OCI-LY3 (cell line): ENCODE data around the gene CSRNP3.
"Not testable (repeated sequence)": the region's sequence is repeated elsewhere in the genome, so short reads cannot be mapped to it uniquely, and the experiment has no call there.

Experiments
- H2AFZ ChIP-seq: fragments of 200-600, 300-600 bp; shearing (Covaris generic); 2 replicates; pipeline ENCODE4 v1.6.0; 2014; ENCODE audit warnings: antibody characterized with exemption, low read depth, low read length
- H3K27ac ChIP-seq: fragments of 200-600, 300-600 bp; sonication (generic); 2 replicates; pipeline ENCODE4 v1.5.1; 2014; ENCODE audit warnings: mild to moderate bottlenecking, low read length, moderate library complexity, mixed read lengths
- H3K27me3 ChIP-seq: fragments of 200-600, 300-600 bp; sonication (generic); 2 replicates; pipeline ENCODE4 v1.6.1; 2014; ENCODE audit warnings: low read depth, low read length, mixed read lengths
- H3K36me3 ChIP-seq: fragments of 200-600, 300-600 bp; sonication (generic); replicated peaks from 2 replicates; pipeline ENCODE3; 2014; ENCODE audit warnings: low read depth, low read length, mixed read lengths
- H3K4me1 ChIP-seq: fragments of 300-600, 200-600 bp; sonication (generic); 2 replicates; pipeline ENCODE4 v1.6.1; 2014; ENCODE audit warnings: low read length, mixed read lengths
- H3K4me2 ChIP-seq: fragments of 200-600, 300-600 bp; sonication (generic); 2 replicates; pipeline ENCODE4 v1.6.1; 2014; ENCODE audit warnings: low read length, mixed read lengths
- H3K4me3 ChIP-seq: fragments of 300-600, 200-600 bp; sonication (generic); 2 replicates; pipeline ENCODE4 v1.5.1; 2014; ENCODE audit warnings: antibody characterized with exemption, mild to moderate bottlenecking, low read length, moderate library complexity
- H3K79me2 ChIP-seq: fragments of 300-600, 200-600 bp; shearing (Covaris generic); 2 replicates; pipeline ENCODE4 v1.6.1; 2014; ENCODE audit warnings: mild to moderate bottlenecking, low read length, mixed read lengths
- H3K9ac ChIP-seq: fragments of 300-600, 200-600 bp; shearing (Covaris generic); 2 replicates; pipeline ENCODE4 v1.6.0; 2014; ENCODE audit warnings: mild to moderate bottlenecking, low read length, moderate library complexity
- H3K9me3 ChIP-seq: fragments of 200-600, 300-600 bp; shearing (Covaris generic); 2 replicates; pipeline ENCODE4 v1.6.1; 2014; ENCODE audit warnings: low read length, mixed read lengths; ENCODE audit not compliant: insufficient read depth
- H4K20me1 ChIP-seq: fragments of 200-600, 300-600 bp; sonication (generic); 2 replicates; pipeline ENCODE4 v1.6.1; 2016; ENCODE audit warnings: low read length, mixed read lengths; ENCODE audit not compliant: insufficient read depth
- EZH2phosphoT487 ChIP-seq: fragments of 200-600 bp; shearing (Covaris generic); IDR thresholded peaks from 2 replicates; pipeline ENCODE4 v1.6.1; 2018; ENCODE audit warnings: antibody characterized with exemption, mixed run types, low read depth
- TF ChIP-seq, protein P1 (sequence below): fragments of 200-600, 300-600 bp; sonication (generic); IDR thresholded peaks from 2 replicates; pipeline ENCODE4 v1.5.1; 2014; ENCODE audit warnings: antibody characterized with exemption, low read length, low read depth

CSRNP3 gene

GRCh38 chr2:165587335-165587938 lies 117.9 kb downstream of the CSRNP3 start:
- TF ChIP-seq, protein P1, sequence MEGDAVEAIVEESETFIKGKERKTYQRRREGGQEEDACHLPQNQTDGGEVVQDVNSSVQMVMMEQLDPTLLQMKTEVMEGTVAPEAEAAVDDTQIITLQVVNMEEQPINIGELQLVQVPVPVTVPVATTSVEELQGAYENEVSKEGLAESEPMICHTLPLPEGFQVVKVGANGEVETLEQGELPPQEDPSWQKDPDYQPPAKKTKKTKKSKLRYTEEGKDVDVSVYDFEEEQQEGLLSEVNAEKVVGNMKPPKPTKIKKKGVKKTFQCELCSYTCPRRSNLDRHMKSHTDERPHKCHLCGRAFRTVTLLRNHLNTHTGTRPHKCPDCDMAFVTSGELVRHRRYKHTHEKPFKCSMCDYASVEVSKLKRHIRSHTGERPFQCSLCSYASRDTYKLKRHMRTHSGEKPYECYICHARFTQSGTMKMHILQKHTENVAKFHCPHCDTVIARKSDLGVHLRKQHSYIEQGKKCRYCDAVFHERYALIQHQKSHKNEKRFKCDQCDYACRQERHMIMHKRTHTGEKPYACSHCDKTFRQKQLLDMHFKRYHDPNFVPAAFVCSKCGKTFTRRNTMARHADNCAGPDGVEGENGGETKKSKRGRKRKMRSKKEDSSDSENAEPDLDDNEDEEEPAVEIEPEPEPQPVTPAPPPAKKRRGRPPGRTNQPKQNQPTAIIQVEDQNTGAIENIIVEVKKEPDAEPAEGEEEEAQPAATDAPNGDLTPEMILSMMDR, result no peak
- TF ChIP-seq EZH2phosphoT487, result no peak
- Histone ChIP-seq H2AFZ (no peak overlapping the region), H4K20me1 (no peaks in the 10 kb centered on the region), H3K9me3 (no peaks in the 10 kb centered on the region), H3K4me3 (peak overlapping the region; percentile 16), H3K27me3 (no peaks in the 10 kb centered on the region), H3K4me1 (peaks cover 14% of the 10 kb centered on the region), H3K4me2 (peak overlapping the region; percentile 38), H3K79me2 (no peaks in the 10 kb centered on the region), H3K36me3 (peaks cover 5% of the 10 kb centered on the region), H3K27ac (peak overlapping the region; percentile 13; the same call in 1 of the 2 replicates), H3K9ac (no peak overlapping the region)

- not testable (repeated sequence) for H3K4me3 ChIP-seq, H3K79me2 ChIP-seq, H3K36me3 ChIP-seq, H3K27me3 ChIP-seq, H3K4me2 ChIP-seq, H4K20me1 ChIP-seq, H2AFZ ChIP-seq, H3K27ac ChIP-seq, H3K9ac ChIP-seq, H3K9me3 ChIP-seq
- H3K4me1 ChIP-seq, result peaks cover 24% of the 10 kb centered on the region
Observed at GRCh38 chr2:165590999-165591398, 121.5 kb downstream of the CSRNP3 start.

GRCh38 chr2:165593081-165593480 lies 123.6 kb downstream of the CSRNP3 start:
- H2AFZ ChIP-seq, result no peak overlapping the region
- H3K4me1 ChIP-seq, result peaks cover 12% of the 10 kb centered on the region
- no peak overlapping the region for H3K4me3 ChIP-seq
- no peak overlapping the region for H3K4me2 ChIP-seq
- no peaks in the 10 kb centered on the region for H4K20me1 ChIP-seq
- TF ChIP-seq, protein P1, result no peak
- TF ChIP-seq EZH2phosphoT487, result no peak
- no peak overlapping the region for H3K9ac ChIP-seq
- no peak overlapping the region for H3K27ac ChIP-seq
- peaks cover 4% of the 10 kb centered on the region for H3K36me3 ChIP-seq
- H3K79me2 ChIP-seq, result no peaks in the 10 kb centered on the region
- no peaks in the 10 kb centered on the region for H3K9me3 ChIP-seq
- H3K27me3 ChIP-seq, result no peaks in the 10 kb centered on the region

- TF ChIP-seq, protein P1, result no peak
- no peak for TF ChIP-seq EZH2phosphoT487
- no peak overlapping the region for H3K27ac ChIP-seq
- H3K9me3 ChIP-seq, result no peaks in the 10 kb centered on the region
- no peaks in the 10 kb centered on the region for H3K79me2 ChIP-seq
- no peaks in the 10 kb centered on the region for H3K27me3 ChIP-seq
- H3K4me3 ChIP-seq, result peak overlapping the region; percentile 41
- no peaks in the 10 kb centered on the region for H3K36me3 ChIP-seq
- H2AFZ ChIP-seq, result no peak overlapping the region
- no peaks in the 10 kb centered on the region for H4K20me1 ChIP-seq
- H3K4me2 ChIP-seq, result peak overlapping the region; percentile 53
- peaks cover 10% of the 10 kb centered on the region for H3K4me1 ChIP-seq
- no peak overlapping the region for H3K9ac ChIP-seq
Observed at GRCh38 chr2:165594231-165594934, 124.9 kb downstream of the CSRNP3 start.
